Activated effector memory CD4-positive, alpha-beta T cell treated with anti-CD3 and anti-CD28 coated beads, Interleukin-2, amount 50 U/mL, for 16 hours (primary cell): ENCODE data around the gene UNC13D.
A peak's percentile ranks its signal among the peaks of the same experiment; 100 is the strongest.
"Not testable (repeated sequence)": the region's sequence is repeated elsewhere in the genome, so short reads cannot be mapped to it uniquely, and the experiment has no call there.

ENCODE experiments used
- DNase-seq: peaks from one replicate; pipeline ENCODE4 v3.0.0-alpha.2; 2020

The UNC13D gene

DNA sequence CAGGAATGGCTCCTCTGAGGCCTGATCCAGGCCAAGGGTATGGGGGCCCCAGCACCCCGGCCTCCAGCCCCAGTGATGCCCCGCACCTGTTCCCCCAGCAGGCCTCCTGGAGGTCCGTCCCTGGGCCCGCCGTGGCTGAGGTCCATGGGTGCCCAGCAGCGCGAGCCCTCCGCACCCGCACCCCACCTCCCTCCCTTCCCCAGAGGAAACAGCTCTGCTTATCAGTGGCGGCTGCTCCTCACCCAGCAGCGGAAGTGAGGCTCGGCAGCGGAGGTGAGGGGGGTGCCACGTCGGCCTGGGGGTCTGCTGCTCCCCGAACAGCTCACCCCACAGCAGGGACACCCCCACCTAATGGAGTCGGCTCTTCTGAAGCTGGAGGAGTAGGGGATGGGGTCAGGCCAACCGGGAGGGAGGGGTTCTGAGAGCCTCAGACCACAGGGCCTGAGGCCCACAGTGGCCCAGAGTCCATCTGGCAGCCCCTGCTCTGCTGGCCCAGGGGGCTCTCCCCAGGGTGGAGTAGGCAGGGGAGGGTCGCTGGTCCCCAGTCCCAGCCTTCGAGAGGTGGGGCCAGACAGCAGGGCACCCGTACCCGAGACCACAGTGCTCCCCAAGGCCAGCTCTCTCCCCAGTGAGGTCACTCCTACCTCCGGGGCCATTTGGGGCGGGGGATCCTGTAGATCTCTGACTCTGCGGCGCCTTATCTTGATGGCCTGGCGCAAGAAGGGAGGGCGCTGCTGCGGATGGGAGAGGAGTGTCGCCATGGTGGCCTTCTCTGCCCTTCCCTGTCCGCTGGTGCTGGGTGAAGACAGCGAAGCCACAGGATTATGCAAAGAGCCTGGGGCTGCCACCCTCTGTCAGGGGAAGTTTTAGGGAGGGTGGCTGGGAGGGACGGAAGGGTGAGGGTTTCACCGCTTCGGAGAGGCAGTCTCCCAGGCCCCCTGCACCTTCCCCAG, at the start of gene UNC13D:
Gene UNC13D (minus strand): TSS at position 828 of the 953 bp plus-strand sequence. CDS start 67 bp downstream, at position 761.
- DNase-seq: peak; percentile 86

DNA sequence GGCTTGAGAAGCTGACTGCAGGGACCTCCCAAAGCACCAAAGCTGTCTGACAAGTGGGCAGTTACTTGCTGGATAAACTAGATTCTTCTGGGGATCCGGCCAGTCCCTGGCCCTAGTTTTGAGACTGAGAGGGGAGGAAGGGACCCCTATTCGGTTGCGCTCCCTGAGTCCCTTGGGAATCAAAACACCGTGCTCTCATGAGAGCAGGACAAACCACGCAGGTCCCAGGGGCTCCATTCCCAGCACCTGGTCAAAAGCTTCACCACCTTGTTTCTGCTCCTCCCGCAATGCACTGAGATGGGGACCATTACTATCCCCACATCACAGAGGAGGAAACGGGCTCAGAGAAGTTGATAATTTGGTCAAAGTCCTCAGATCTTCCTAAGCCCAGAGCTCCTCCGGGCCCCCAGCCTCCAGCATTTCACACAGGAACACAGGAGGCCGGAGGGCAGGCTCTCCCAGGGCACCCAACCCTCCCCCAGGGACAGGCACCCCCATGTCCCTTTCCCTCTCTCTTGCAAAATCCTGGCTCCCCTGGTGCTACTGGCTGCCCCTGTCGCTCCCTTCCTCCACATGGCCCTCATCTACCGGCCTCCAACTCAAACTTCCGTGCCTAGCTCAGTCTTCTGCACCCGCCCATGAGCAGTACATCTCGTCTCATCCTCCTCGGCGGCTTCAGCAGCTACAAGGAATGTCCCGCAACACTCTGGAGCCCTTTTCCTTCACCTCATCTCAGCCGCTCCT, 49.3 kb upstream of the UNC13D start:
- no peak for DNase-seq

DNA sequence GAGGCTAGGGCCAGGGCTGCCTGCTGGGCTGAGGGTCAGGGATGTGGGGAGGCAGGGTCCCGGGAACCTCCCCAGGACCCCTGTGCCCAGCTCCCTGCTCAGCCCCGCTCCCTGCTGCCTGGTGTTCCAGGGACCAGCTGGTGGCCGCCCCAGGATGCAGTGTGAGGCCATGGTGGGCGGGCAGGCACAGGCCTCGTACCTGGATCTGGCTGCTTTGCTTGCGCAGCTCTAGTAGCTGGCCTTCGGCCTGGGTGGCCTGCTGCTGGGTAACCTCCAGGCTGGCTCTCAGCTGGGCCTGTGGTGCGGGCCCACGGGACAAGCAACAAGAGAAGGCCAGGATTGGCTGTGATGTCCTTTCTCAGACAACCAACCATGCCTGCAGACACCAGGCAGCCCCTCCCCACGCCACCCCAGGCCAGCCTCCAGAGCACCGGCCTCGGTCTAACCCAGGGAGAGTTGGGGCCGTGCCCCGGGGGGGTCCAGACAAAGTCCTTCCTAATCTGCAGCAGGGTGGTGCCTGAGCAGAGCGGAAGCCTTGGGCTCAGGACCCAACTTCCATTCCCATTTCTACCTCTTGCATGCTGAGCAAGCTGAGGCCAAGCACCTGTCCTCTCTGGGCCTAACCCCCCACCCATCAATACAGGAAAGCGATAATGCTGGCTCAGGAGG, 48.5 kb upstream of the UNC13D start:
- DNase-seq: no peak

DNA sequence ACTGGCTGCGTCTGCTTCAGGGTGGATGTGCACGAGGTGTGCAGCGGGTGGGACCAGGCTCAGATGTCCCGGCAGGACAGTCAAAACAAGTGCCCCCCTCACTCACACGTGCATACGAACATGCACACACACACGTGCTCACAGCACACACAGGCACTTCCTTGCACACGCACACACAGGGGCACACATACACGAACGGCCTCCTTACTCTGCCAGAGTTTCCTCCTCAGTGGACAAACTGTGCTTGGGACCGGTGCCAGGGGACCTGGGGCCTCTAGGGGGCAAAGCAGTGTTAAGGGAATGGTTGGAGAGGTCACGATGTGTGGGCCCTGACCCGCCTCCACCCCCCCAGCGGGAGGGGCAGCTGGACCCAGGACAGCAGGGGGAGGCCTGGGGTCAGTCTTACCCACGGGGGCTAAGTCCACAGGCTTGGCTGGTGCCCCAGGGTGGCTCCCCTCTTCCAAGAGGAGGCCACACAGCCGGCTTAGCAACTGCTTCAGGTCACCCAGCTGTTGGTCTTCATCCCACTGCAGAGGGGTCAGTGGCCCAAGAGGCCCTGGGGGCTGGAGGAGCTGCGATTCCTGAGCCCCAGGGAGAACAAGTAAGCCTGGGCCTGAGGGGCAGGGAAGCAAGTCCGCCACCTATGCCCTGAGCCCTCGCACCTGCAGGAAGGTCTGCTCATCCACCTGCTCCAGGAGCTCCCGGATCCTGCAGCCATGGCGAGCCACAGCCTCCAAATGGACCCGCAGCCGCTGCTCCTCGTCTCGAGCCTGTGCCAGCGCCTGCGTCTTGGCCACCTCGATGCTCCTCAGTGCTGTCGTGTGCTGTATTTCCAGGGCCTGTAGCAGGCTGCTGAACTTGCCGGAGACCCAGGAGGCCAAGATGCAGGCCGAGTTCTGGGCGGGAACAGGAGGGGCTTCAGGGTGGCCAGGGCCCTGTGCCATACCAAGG, 47.7 kb upstream of the UNC13D start:
- no peak for DNase-seq

DNA sequence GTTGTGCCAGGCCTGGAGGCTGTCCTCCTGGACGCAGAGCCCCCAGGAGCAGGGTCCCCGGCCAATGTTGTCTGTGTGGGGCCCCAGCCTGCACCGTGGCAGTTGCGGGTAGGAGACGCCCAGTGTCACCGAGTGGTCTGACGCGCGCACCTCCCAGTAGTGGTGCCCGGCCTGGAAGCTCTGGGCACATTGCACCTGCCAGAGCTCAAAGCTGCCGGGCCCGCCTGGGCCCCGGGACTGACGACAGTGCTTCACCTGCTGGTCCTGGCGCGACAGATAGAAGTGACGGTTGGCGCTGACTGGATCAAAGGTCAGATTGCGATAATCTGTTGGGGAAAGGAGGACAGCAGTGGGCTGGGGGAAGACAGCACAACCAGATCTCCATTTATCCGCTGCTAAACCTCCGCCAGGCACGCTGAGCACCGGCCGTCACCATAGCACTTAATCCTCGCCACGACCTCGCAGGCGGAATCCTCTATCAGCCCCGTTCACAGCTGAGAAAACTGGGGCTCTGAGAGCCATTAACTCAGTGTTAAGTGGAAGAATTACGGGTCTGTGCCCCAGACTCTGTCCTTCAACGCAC, 46.9 kb upstream of the UNC13D start:
- DNase-seq: no peak

DNA sequence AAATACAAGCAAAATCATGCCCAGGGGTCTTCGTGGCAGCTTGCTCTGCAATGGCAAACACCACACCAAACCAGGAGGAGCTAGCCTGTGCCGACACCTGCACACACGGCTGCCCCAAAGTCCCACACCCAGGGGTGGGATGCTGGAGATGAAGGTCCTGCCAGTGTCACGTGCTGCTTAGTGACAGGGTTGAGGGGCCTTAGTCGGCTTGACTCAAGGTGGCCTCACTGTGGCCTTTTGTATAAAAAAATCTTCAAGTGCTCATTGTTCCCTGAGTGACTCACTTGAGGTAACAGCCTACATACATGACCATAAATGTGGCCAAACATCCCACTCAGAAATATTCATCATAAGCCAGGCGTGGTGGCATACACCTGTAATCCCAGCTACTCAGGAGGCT, 45.2 kb upstream of the UNC13D start:
- no peak for DNase-seq

DNA sequence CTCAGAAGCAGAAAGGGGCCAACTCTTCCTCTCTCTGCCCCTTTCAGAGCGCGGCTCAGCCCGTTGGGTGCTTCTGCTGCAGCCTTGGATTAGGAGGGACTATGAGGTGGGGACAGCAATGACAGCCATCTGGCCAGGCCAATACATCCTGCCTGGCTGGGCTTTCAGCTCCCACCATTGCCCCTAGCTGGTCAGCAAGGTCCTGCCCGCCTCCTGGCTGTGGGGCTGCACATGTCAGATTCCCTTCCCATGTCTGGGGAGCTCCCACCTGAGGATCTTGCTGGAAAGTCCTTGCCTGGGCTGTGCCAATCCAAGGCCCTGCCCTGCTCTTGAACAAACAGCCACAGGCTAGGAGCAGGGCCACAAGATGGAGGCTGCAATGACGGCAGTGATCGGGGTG, 44.3 kb upstream of the UNC13D start:
- DNase-seq: no peak

DNA sequence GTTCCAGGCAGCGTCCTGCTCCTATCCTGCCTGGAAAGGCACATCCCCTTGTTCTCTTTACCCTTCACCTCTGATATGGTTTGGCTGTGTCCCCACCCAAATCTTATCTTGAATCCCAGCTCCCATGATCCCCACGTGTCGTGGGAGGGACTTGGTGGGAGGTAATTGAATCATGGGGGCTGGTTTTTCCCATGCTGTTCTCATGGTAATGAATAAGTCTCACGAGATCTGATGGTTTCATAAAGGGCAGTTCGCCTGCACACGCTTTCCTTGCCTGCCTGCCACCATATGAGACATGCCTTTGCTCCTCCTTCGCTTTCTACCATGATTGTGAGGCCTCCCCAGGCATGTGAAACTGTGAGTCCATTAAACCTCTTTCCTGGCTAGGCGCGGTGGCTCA, 41.7 kb upstream of the UNC13D start:
- not testable (repeated sequence) for DNase-seq

DNA sequence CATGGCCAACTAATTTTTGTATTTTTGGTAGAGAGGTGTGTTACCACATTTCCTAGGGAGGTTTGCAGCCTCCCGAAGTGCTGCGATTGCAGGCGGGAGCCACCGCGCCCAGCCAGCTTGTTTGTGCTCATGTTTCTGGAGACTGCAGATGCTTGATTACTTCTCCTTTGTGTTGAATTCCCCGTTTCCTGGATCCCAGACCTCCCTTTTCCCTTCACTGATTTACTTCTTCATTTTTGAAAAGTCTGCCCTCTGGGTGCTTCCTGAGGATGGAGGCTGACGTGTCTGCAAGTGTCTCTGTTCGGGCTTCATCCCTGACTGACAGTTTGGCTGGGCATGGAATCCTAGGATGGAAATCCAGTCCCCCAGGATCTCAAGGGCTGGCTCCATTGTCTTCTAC, 41.2 kb upstream of the UNC13D start:
- DNase-seq: no peak

DNA sequence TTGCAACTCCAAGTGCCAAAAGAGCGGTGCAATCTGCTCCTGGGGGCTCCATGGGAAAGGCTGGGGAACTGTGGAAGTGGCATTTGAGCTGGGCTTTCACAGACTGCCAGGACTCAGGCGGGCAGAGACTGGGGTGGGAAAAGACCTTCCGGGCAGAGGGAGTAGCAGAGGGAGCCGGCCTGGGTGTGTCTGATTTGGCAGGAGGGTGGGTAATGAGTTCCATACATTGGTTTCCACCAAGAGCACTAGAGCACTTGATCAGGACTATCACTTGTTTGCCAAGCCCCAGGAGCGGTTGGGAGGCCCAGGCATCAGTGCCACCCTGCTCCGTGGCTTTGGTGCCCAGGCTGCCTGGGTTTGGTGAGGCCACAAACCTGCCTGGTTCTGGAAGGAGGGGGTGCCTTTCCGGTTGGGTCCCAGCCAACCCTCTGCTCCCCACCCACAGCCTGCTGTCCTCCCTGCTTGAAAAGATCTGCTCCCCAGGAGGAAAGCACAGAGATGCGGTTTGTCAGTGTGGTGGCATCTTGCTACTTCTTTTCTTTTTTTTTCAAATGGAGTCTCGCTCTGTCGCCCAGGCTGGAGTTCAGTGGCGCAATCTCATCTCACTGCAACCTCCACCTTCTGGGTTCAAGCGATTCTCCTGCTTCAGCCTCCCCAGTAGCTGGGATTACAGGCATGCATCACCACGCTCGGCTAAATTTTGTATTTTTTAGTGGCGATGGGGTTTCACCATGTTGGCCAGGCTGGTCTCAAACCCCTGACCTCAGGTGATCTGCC, 37.7 kb upstream of the UNC13D start:
- no peak for DNase-seq

DNA sequence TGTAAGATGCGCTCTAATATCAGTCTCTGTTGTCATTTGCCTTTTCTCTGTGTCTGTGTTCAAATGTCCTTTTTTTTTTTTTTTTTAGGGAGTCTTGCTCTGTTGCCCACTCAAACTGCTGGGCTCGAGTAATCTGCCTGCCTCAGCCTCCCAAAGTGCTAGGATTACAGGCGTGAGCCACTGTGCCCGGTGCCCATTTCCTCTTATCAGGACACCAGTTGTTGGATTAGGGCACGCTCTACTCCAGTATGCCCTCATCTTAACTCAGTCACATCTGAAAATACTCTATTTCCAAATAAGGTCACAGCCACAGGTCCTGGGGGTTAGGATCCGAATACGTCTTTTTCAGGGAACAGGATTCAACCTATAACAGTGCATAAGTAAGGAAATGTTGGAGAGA, 36.1 kb upstream of the UNC13D start:
- no peak for DNase-seq

DNA sequence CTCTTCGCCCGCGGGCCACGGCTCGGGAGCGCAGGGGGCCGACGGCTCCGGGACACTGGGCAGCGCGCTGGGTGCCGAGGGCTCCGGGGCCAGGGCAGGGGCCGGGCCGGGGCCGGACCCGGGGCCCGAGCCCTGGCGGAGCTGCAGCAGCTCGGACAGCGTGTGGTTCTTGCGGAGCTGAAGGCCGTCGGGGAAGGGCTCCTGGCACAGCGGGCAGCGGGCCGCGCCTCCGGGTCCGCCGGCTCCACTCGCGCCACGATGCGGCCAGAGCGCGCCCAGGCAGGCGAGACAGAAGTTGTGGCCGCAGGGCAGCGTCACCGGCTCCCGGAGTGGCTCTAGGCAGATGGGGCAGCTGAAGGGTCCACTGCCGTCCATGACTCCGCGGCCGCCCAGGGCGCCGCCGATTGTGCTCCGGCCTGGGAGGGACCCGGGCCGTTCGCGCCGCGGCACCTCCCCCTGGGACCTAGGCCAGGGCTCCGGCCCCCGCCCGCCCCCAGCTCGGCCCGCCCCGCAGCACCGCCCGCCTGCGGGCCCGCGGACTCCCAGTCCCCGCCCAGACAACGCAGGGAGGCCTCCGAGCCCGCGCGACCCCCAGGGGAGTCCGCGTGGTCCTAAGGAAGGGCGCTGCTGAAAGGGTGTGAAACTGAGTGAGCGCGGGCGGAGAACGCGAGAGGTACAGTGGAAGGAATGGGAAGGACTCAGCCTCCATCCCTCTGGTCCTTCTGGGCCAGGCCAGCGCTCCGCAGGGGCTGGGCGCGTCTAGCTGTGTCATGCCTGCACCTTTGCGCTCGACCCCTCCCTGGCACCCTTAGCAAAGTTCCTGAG, 34.2 kb upstream of the UNC13D start, which contains the start of gene TRIM47:
Gene TRIM47 (minus strand): TSS at position 408 of the 825 bp plus-strand sequence. CDS start 33 bp downstream, at position 375.
- DNase-seq: no peak

DNA sequence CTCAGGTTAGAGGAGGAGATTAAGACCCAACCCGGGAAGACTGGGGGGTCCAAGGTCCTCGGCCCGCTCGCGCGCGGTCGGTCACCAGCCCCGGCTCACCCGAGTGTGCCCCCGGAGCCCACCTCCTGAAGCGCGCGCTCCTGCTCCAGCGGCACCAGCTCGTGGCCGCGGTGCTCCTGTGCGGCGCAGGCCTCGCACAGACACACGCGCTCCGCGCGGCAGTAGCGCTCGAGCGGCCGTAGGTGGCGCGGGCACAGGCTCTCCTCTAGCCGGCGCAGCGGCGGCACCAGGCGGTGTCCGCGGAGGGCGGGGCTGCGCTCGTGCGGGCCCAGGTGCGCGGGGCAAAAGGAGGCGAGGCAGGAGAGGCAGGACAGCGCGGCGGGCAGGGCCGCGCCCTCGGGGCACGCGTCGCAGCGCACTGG, 33.6 kb upstream of the UNC13D start:
- DNase-seq: peak; percentile 91

DNA sequence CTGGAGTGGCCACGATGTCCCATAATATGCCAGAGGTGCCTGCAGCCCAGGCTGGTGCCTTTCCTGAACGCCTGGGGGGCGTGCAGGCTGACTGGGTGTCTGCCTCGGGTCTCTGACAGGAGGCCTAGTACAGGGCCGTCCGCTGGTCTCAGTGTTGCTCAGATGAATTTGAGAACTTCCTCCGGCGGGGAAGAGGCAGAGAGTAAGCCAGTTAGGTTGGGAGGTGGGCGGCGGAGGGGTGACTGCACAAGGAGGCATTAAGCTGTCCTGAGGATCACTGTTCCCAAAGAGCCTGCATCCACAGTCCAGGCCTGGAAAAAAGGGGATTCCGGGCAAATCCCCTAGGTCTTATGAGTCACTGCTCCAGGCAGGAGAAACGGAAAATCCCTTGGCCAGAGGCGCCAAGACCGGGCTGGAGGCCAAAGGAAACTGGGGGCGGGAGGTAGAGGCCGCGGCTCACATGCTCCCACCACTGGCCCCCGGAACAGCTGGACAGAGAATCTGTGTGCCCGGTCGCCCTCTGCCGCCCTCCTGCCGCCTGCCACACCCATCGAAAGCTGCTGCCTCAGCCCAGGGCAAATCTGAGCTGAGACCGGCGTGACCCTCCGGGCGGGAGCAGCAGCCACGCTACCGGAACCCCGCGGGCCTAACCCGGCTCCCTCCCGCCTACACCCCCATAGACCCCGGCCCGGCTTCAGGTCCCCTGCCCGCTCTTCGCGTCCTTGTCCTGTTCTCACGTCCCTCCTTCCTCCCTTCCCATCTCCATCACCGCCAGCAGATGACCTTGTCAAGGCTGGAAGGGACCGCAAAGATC, 32.9 kb upstream of the UNC13D start:
- peak; percentile 78 for DNase-seq

DNA sequence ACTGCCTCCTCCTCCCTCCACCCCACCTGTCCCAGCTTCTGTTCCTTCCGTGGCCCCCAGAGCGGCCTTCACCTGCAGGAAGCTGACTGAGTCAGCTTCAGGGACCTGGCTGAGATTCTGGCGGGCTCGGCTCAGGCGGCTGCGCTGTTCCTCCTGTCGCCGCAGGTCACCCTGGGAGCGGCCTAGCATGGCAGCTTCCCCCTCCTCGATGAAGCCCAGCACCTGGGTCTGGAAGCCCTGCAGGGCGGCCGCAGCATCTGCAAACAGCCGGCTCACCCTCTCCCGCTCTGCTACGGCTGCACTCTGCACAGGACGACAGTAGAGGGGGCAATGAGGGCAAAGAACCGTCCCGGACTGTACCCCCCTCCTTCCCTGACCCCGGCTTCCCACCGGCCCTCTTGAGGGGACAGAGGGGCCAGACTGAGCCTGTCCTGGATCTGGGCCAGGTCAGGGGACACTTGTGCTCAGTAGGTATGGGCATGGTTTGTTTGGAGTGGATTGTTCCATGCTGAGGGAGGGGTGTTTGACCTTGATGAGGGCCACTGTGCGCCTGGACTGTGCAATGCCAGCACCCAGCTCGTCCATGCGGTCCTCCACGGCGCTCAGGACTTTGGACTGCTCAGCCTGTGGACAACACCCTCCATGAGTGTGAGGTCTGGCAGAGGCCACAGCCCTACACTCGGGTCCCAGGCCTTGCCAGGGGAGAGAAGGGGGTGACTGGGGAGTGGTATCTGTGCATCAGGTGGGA, 32.2 kb upstream of the UNC13D start:
- DNase-seq: peak; percentile 89

DNA sequence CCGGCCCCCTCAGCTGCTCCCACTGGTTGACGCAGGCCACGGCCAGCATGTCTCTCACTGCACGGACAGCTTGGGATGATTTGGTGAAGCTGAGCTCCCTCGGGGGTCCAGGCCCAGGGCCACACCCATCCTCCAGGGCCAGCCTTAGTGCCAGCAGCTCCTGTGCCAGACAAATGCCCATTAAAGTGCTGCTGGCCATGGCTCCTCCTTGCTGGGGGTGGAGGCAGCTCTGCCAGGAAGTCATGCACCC, 31.7 kb upstream of the UNC13D start:
- no peak for DNase-seq

DNA sequence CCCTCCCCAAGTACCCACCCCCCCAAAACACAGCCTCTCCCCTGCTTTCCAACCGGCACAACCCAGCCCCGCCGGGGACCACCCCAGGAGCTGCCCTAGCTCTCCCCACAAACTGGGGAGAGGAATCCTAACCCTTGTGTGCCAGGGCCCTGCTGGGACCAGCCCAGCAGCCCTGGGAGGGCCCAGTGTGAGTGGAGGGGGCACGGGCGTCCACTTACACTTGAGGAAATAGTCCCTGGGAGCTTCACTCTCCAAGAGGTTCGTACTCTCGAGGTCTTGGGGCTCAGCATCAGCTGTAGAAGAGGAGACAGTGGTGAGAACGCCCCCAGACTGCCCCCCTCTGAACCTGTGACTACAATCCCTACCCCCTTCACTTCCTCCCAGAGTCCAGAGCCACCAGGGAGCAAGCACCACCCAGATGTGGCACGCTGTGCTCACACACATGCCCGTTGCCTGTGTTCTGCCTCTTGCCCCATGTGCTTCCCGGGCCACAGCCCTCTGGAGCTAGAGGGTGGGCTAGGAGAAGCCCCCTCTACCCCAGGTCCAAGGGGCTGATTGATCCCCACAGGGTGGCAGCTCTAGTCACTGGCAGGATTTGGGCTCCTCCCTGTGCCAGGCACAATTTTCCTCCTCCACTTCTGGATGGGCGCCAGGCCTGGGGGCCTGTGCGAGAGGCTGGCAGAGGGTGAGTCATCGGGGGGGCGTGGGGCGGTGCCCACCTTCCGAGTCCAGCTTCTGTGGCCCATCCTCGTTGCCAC, 31.2 kb upstream of the UNC13D start:
- no peak for DNase-seq
